GM12878 (cell line): ENCODE measurements around the gene MSH2.

Experiments
- ATF2 ChIP-seq: IDR thresholded peaks from 2 replicates; pipeline ENCODE4 v1.6.1; 2012; ENCODE audit warnings: low read length, inconsistent platforms
- CBX5 ChIP-seq: sonication (generic); IDR thresholded peaks from 2 replicates; pipeline ENCODE4 v1.6.1; 2016; ENCODE audit warnings: low read depth, moderate library complexity, mild to moderate bottlenecking, inconsistent platforms
- CTCF ChIP-seq, 3 experiments: IDR thresholded peaks in 2 of 3; conservative IDR thresholded peaks in 1 of 3; 2 replicates each; pipeline ENCODE4 v1.5.1; 2011; ENCODE audit warnings: low read depth in 3 of 3, low read length in 3 of 3, mild to moderate bottlenecking in 3 of 3, control low read depth in 2 of 3, moderate library complexity in 2 of 3, inconsistent platforms in 1 of 3, mixed read lengths in 1 of 3; ENCODE audit not compliant: control insufficient read depth in 2 of 3, insufficient read depth in 1 of 3; ENCODE audit errors: extremely low read depth in 1 of 3
- GABPA ChIP-seq: IDR thresholded peaks from 2 replicates; pipeline ENCODE4 v1.6.1; 2014; ENCODE audit warnings: antibody characterized with exemption, low read depth, mild to moderate bottlenecking, inconsistent platforms
- POLR2A ChIP-seq: IDR thresholded peaks from 2 replicates; pipeline ENCODE4 v1.6.1; 2011; ENCODE audit warnings: low read depth, mild to moderate bottlenecking, low read length
- POLR2AphosphoS5 ChIP-seq: IDR thresholded peaks from 2 replicates; pipeline ENCODE4 v1.6.1; 2011; ENCODE audit warnings: mild to moderate bottlenecking, low read length, inconsistent platforms
- SIN3A ChIP-seq: IDR thresholded peaks from 2 replicates; pipeline ENCODE4 v1.6.1; 2012; ENCODE audit warnings: low read depth, low read length, improper control_type of control experiment
- SPI1 ChIP-seq: IDR thresholded peaks from 2 replicates; pipeline ENCODE4 v1.6.1; 2011; ENCODE audit warnings: low read depth, mild to moderate bottlenecking, low read length, moderate library complexity, borderline replicate concordance; ENCODE audit not compliant: insufficient read depth

GRCh38 chr2:47479863-47480262 lies 76.9 kb downstream of the MSH2 start:
- TF ChIP-seq CTCF (IDR thresholded peaks at IDR 0.05 in 2 of 3, conservative IDR thresholded peaks at IDR 0.05 in 1 of 3; ENCODE audit: control insufficient read depth in 2 of 3, extremely low read depth in 1 of 3, insufficient read depth in 1 of 3, low read depth in 3 of 3, low read length in 3 of 3) = no peak
- TF ChIP-seq POLR2A = no peak
- no peak for TF ChIP-seq SPI1
- no peak for TF ChIP-seq SIN3A
- no peak for TF ChIP-seq GABPA
- TF ChIP-seq ATF2 = no peak
- no peak for TF ChIP-seq POLR2AphosphoS5
- no peak for TF ChIP-seq CBX5
